H9 (cell line): Measurements from ENCODE around the gene PACSIN2. TPM values are rescaled to one million over a fixed set of nuclear protein-coding genes. Genes with fewer than 3 reads are reported as not detected.

Experiments used
- DNase-seq: peaks from one replicate; pipeline ENCODE4 v3.0.0-alpha.2; 2017
- H2AFZ ChIP-seq: one replicate; pipeline ENCODE4 v1.6.1; 2013; ENCODE audit warnings: mild to moderate bottlenecking, low read length, control low read depth, moderate library complexity
- H2AK5ac ChIP-seq: 2 replicates; pipeline ENCODE4 v1.6.1; 2013; ENCODE audit warnings: low read length, control low read depth, mixed read lengths; ENCODE audit not compliant: insufficient read length
- H2BK120ac ChIP-seq: one replicate; pipeline ENCODE4 v1.6.1; 2013; ENCODE audit warnings: low read depth, mild to moderate bottlenecking, low read length, control low read depth, inconsistent platforms; ENCODE audit not compliant: poor library complexity, severe bottlenecking
- H2BK12ac ChIP-seq: 2 replicates; pipeline ENCODE4 v1.6.1; 2013; ENCODE audit warnings: low read length, control low read depth, mixed read lengths, low read depth; ENCODE audit not compliant: insufficient read length
- H2BK15ac ChIP-seq: 2 replicates; pipeline ENCODE4 v1.6.1; 2013; ENCODE audit warnings: low read depth, low read length, control low read depth
- H2BK20ac ChIP-seq: one replicate; pipeline ENCODE4 v1.6.1; 2013; ENCODE audit warnings: low read depth, mild to moderate bottlenecking, low read length, control low read depth, inconsistent platforms; ENCODE audit not compliant: poor library complexity, severe bottlenecking
- H2BK5ac ChIP-seq: 2 replicates; pipeline ENCODE4 v1.6.1; 2013; ENCODE audit warnings: low read length, control low read depth, mixed read lengths; ENCODE audit not compliant: insufficient read length
- H3K14ac ChIP-seq: 2 replicates; pipeline ENCODE4 v1.6.1; 2013; ENCODE audit warnings: low read length, control low read depth; ENCODE audit not compliant: insufficient read depth
- H3K18ac ChIP-seq: 2 replicates; pipeline ENCODE4 v1.6.1; 2013; ENCODE audit warnings: low read depth, mild to moderate bottlenecking, mixed read lengths, low read length, control low read depth; ENCODE audit not compliant: insufficient read length
- H3K23ac ChIP-seq: 2 replicates; pipeline ENCODE4 v1.6.1; 2013; ENCODE audit warnings: low read length, control low read depth, mixed read lengths, low read depth; ENCODE audit not compliant: insufficient read length
- H3K23me2 ChIP-seq: 2 replicates; pipeline ENCODE4 v1.6.1; 2013; ENCODE audit warnings: low read depth, mild to moderate bottlenecking, mixed read lengths, low read length, control low read depth; ENCODE audit not compliant: insufficient read length, poor library complexity, severe bottlenecking
- H3K27ac ChIP-seq: 2 replicates; pipeline ENCODE4 v1.5.1; 2013; ENCODE audit warnings: low read length, control low read depth, mixed read lengths, low read depth; ENCODE audit not compliant: insufficient read length
- H3K27me3 ChIP-seq: 2 replicates; pipeline ENCODE4 v1.6.1; 2013; ENCODE audit warnings: low read length, control low read depth, inconsistent platforms; ENCODE audit not compliant: insufficient read depth
- H3K4ac ChIP-seq: 2 replicates; pipeline ENCODE4 v1.6.1; 2013; ENCODE audit warnings: low read depth, mild to moderate bottlenecking, control low read depth, inconsistent platforms, low read length, moderate library complexity
- H3K4me1 ChIP-seq: 2 replicates; pipeline ENCODE4 v1.6.1; 2013; ENCODE audit warnings: low read length, control low read depth, inconsistent platforms; ENCODE audit not compliant: insufficient read depth
- H3K4me2 ChIP-seq: 2 replicates; pipeline ENCODE4 v1.6.1; 2013; ENCODE audit warnings: low read length, control low read depth, mixed read lengths; ENCODE audit not compliant: insufficient read length, insufficient read depth
- H3K56ac ChIP-seq: 2 replicates; pipeline ENCODE4 v1.6.1; 2013; ENCODE audit warnings: low read depth, mild to moderate bottlenecking, mixed read lengths, low read length, control low read depth; ENCODE audit not compliant: insufficient read length
- H3K79me1 ChIP-seq: 2 replicates; pipeline ENCODE4 v1.6.1; 2013; ENCODE audit warnings: low read depth, mild to moderate bottlenecking, moderate library complexity, low read length, control low read depth, inconsistent platforms; ENCODE audit not compliant: insufficient read depth, poor library complexity, severe bottlenecking
- H3K79me2 ChIP-seq: 2 replicates; pipeline ENCODE4 v1.6.1; 2013; ENCODE audit warnings: low read length, control low read depth, inconsistent platforms; ENCODE audit not compliant: insufficient read depth
- H3K9ac ChIP-seq: 2 replicates; pipeline ENCODE4 v1.6.1; 2013; ENCODE audit warnings: low read length, control low read depth, mixed read lengths; ENCODE audit not compliant: insufficient read length; ENCODE audit errors: extremely low read depth
- H3K9me3 ChIP-seq: one replicate; pipeline ENCODE4 v1.6.1; 2013; ENCODE audit warnings: low read depth, low read length, inconsistent platforms; ENCODE audit not compliant: control insufficient read depth
- H3T11ph ChIP-seq: one replicate; pipeline ENCODE4 v1.6.1; 2013; ENCODE audit warnings: mild to moderate bottlenecking, low read length, control low read depth, inconsistent platforms
- H4K20me1 ChIP-seq: one replicate; pipeline ENCODE4 v1.6.1; 2013; ENCODE audit not compliant: control insufficient read depth, insufficient read length, insufficient read depth
- H4K5ac ChIP-seq: 2 replicates; pipeline ENCODE4 v1.6.1; 2013; ENCODE audit warnings: low read depth, mild to moderate bottlenecking, mixed read lengths, low read length, control low read depth; ENCODE audit not compliant: insufficient read length
- H4K8ac ChIP-seq: replicated peaks from 2 replicates; pipeline ENCODE4 v1.6.1; 2013; ENCODE audit warnings: low read length, control low read depth, mixed read lengths, low read depth; ENCODE audit not compliant: insufficient read length
- H4K91ac ChIP-seq: 2 replicates; pipeline ENCODE4 v1.6.1; 2013; ENCODE audit warnings: low read depth, mild to moderate bottlenecking, moderate library complexity, mixed read lengths, low read length, control low read depth; ENCODE audit not compliant: insufficient read length
- H3K27ac Mint-ChIP-seq, 3 experiments: 2 replicates in 2 of 3; 3 replicates in 1 of 3; pipeline ENCODE4 v1.8.0; 2020 to 2021; ENCODE audit warnings: mixed read lengths in 3 of 3, mild to moderate bottlenecking in 1 of 3, moderate library complexity in 1 of 3
- H3K27me3 Mint-ChIP-seq: 2 replicates; pipeline ENCODE4 v1.8.0; 2021; ENCODE audit warnings: low read depth, mild to moderate bottlenecking, moderate library complexity, mixed read lengths
- H3K36me3 Mint-ChIP-seq, 3 experiments: 2 replicates in 2 of 3; 3 replicates in 1 of 3; pipeline ENCODE4 v1.8.0; 2020 to 2021; ENCODE audit warnings: low read depth in 3 of 3, mixed read lengths in 3 of 3; ENCODE audit not compliant: insufficient read depth in 1 of 3
- H3K4me1 Mint-ChIP-seq, 2 experiments: 2 replicates each; pipeline ENCODE4 v1.8.0; 2020; ENCODE audit warnings: mixed read lengths in 2 of 2
- H3K4me3 Mint-ChIP-seq, 2 experiments: 2 replicates in 1 of 2; 3 replicates in 1 of 2; pipeline ENCODE4 v1.8.0; 2020 to 2021; ENCODE audit warnings: mild to moderate bottlenecking in 2 of 2, mixed read lengths in 2 of 2, moderate library complexity in 1 of 2
- H3K9me3 Mint-ChIP-seq, 2 experiments: 2 replicates in 1 of 2; 3 replicates in 1 of 2; pipeline ENCODE4 v1.8.0; 2020; ENCODE audit warnings: mild to moderate bottlenecking in 2 of 2, mixed read lengths in 2 of 2, moderate library complexity in 1 of 2
- WGBS: extraction: QIAGEN DNeasy Blood & Tissue Kit; methylation state at CpG from one replicate; pipeline ENCODE4 v1.1.7; 2013; ENCODE audit warnings: missing lambda C conversion rate, low lambda C conversion rate, mixed read lengths; ENCODE audit not compliant: insufficient read length; ENCODE audit errors: extremely low coverage; 5-methylcytosine and 5-hydroxymethylcytosine counted together
- total RNA-seq: library from RNA; stranded (reverse); gene quantifications from 2 replicates; pipeline ENCODE4 v1.2.1, GENCODE V29; 2021
- TF ChIP-seq, protein P1 (sequence below): fragments of 200-600 bp; sonication (generic); conservative IDR thresholded peaks from 3 replicates; pipeline ENCODE4 v1.8.0; 2021; ENCODE audit warnings: antibody characterized with exemption, mild to moderate bottlenecking

Gene PACSIN2
- total RNA-seq, 1 experiment from 2014 or later, result 62.3 TPM

DNA sequence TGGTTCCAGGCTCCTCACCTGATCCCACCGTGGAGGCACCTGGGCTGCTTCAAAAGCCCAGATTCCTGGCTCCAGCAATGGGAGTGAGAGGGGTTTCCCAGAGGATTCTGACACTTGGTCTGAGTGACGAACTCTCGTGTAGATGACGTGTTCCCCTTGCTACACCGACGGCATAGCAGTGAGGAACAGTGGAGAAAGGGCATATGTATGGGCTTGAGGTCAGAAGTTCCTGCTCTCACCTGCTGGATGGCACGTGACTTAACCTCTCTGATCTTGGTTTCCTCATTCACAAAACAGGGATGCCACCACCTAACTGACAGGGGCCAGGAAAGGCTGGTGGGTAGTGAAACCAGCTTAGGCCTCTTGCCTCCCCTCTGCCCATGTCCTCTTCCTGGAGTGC is 127.8 kb downstream of the PACSIN2 start:
- H4K8ac ChIP-seq, result no peak overlapping the region
- no peaks in the 10 kb centered on the region for H3K9me3 ChIP-seq
- H3K4me2 ChIP-seq, result no peak overlapping the region
- no peak overlapping the region for H2AK5ac ChIP-seq
- no peak overlapping the region for H3K18ac ChIP-seq
- H3K9me3 Mint-ChIP-seq, result no peaks in the 10 kb centered on the region
- no peaks in the 10 kb centered on the region; the same call in 1 of the 2 replicates for H3K27me3 Mint-ChIP-seq
- no peaks in the 10 kb centered on the region for H3K27me3 ChIP-seq
- H3K4me1 Mint-ChIP-seq, result peaks cover 9 to 11% of the 10 kb centered on the region in 2 experiments
- no peak overlapping the region for H3K4ac ChIP-seq
- no peak for DNase-seq
- peak overlapping the region in 1 of 3 experiments; percentile 22; a peak in 2 of 7 replicates for H3K27ac Mint-ChIP-seq
- H3K23ac ChIP-seq, result no peak overlapping the region
- H3K56ac ChIP-seq, result no peak overlapping the region
- no peaks in the 10 kb centered on the region for H3K23me2 ChIP-seq
- no peak overlapping the region for H2AFZ ChIP-seq
- no peaks in the 10 kb centered on the region for H3K4me1 ChIP-seq
- H2BK15ac ChIP-seq, result no peak overlapping the region
- no peaks in the 10 kb centered on the region for H3K79me1 ChIP-seq
- H4K5ac ChIP-seq, result no peak overlapping the region
- no peak overlapping the region for H4K91ac ChIP-seq
- H2BK5ac ChIP-seq, result no peak overlapping the region
- no peak overlapping the region for H3K14ac ChIP-seq
- WGBS, result no CpG with 5 or more reads among the region's 7 CpGs
- H3K79me2 ChIP-seq, result no peaks in the 10 kb centered on the region
- no peak overlapping the region for H2BK20ac ChIP-seq
- H4K20me1 ChIP-seq, result no peaks in the 10 kb centered on the region
- H3T11ph ChIP-seq, result no peak overlapping the region
- no peak overlapping the region for H2BK12ac ChIP-seq
- H3K27ac ChIP-seq, result no peak overlapping the region
- H3K36me3 Mint-ChIP-seq, result peaks cover 13 to 64% (median 54%) of the 10 kb centered on the region in 3 experiments; a peak in 6 of 7 replicates
- H2BK120ac ChIP-seq, result no peak overlapping the region
- no peak overlapping the region for H3K9ac ChIP-seq
- TF ChIP-seq, protein P1, sequence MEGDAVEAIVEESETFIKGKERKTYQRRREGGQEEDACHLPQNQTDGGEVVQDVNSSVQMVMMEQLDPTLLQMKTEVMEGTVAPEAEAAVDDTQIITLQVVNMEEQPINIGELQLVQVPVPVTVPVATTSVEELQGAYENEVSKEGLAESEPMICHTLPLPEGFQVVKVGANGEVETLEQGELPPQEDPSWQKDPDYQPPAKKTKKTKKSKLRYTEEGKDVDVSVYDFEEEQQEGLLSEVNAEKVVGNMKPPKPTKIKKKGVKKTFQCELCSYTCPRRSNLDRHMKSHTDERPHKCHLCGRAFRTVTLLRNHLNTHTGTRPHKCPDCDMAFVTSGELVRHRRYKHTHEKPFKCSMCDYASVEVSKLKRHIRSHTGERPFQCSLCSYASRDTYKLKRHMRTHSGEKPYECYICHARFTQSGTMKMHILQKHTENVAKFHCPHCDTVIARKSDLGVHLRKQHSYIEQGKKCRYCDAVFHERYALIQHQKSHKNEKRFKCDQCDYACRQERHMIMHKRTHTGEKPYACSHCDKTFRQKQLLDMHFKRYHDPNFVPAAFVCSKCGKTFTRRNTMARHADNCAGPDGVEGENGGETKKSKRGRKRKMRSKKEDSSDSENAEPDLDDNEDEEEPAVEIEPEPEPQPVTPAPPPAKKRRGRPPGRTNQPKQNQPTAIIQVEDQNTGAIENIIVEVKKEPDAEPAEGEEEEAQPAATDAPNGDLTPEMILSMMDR, result no peak
- no peak overlapping the region for H3K4me3 Mint-ChIP-seq
